SK-N-SH treated with all-trans-retinoic acid at 6 μM for 48 hours (cell line): Measurements from ENCODE around the gene FASLG.

Source experiments
- ARNTL ChIP-seq: fragments of 450-650 bp; formaldehyde crosslinking; IDR thresholded peaks from 2 replicates; pipeline ENCODE4 v1.5.0; 2020; ENCODE audit warnings: low read depth, mild to moderate bottlenecking, moderate library complexity, borderline replicate concordance
- ESRRG ChIP-seq: fragments of 250-450 bp; sonication (Bioruptor Pico); IDR thresholded peaks from 2 replicates; pipeline ENCODE4 v1.6.1; 2021; ENCODE audit warnings: mild to moderate bottlenecking
- ISL1 ChIP-seq: fragments of 250-450 bp; sonication (Bioruptor Pico); IDR thresholded peaks from 2 replicates; pipeline ENCODE4 v2.1.2; 2022; ENCODE audit warnings: mild to moderate bottlenecking, moderate library complexity
- OSR1 ChIP-seq: fragments of 250-450 bp; sonication (Bioruptor Pico); IDR thresholded peaks from 2 replicates; pipeline ENCODE4 v1.8.0; 2022; ENCODE audit warnings: moderate library complexity, mild to moderate bottlenecking, inconsistent platforms
- PATZ1 ChIP-seq: fragments of 250-450 bp; sonication (Bioruptor Pico); IDR thresholded peaks from 2 replicates; pipeline ENCODE4 v1.8.0; 2020; ENCODE audit warnings: mild to moderate bottlenecking, moderate library complexity, borderline replicate concordance
- PPARA ChIP-seq: fragments of 250-450 bp; sonication (Bioruptor Pico); IDR thresholded peaks from 2 replicates; pipeline ENCODE4 v1.5.0; 2020; ENCODE audit warnings: mild to moderate bottlenecking, borderline replicate concordance
- RARB ChIP-seq: fragments of 250-450 bp; sonication (Bioruptor Pico); IDR thresholded peaks from 2 replicates; pipeline ENCODE4 v1.8.0; 2021; ENCODE audit warnings: mild to moderate bottlenecking, moderate library complexity
- TCF4 ChIP-seq: fragments of 250-450 bp; sonication (Bioruptor Pico); IDR thresholded peaks from 2 replicates; pipeline ENCODE4 v1.8.0; 2021; ENCODE audit warnings: mild to moderate bottlenecking, moderate library complexity, borderline replicate concordance
- TOX ChIP-seq: fragments of 250-450 bp; sonication (Bioruptor Pico); IDR thresholded peaks from 2 replicates; pipeline ENCODE4 v1.8.0; 2021; ENCODE audit warnings: mild to moderate bottlenecking, moderate library complexity, borderline replicate concordance
- TSHZ2 ChIP-seq: fragments of 250-450 bp; sonication (Bioruptor Pico); IDR thresholded peaks from 2 replicates; pipeline ENCODE4 v1.5.0; 2020; ENCODE audit warnings: mild to moderate bottlenecking, moderate library complexity
- ZC3H10 ChIP-seq: fragments of 250-450 bp; sonication (Bioruptor Pico); IDR thresholded peaks from 2 replicates; pipeline ENCODE4 v1.5.1; 2021; ENCODE audit warnings: mild to moderate bottlenecking, moderate library complexity
- ZNF8 ChIP-seq: fragments of 450-650 bp; formaldehyde crosslinking; IDR thresholded peaks from 2 replicates; pipeline ENCODE4 v1.5.0; 2020; ENCODE audit warnings: mild to moderate bottlenecking, moderate library complexity
- TF ChIP-seq, protein P1 (sequence below): fragments of 250-450 bp; sonication (Bioruptor Pico); IDR thresholded peaks from 2 replicates; pipeline ENCODE4 v1.5.1; 2020; ENCODE audit warnings: low read depth, mild to moderate bottlenecking, moderate library complexity

GRCh38 chr1:172657586-172657985 lies 1.3 kb upstream of the FASLG start:
- TF ChIP-seq TOX (CRISPR knock-in tag) (no peak), RARB (CRISPR knock-in tag) (no peak), ZC3H10 (CRISPR knock-in tag) (no peak), OSR1 (CRISPR knock-in tag) (no peak), TSHZ2 (CRISPR knock-in tag) (no peak), ARNTL (no peak), ISL1 (CRISPR knock-in tag) (no peak), PATZ1 (CRISPR knock-in tag) (no peak), PPARA (CRISPR knock-in tag) (no peak), ESRRG (no peak), ZNF8 (no peak), TCF4 (CRISPR knock-in tag) (no peak)
- TF ChIP-seq, protein P1, sequence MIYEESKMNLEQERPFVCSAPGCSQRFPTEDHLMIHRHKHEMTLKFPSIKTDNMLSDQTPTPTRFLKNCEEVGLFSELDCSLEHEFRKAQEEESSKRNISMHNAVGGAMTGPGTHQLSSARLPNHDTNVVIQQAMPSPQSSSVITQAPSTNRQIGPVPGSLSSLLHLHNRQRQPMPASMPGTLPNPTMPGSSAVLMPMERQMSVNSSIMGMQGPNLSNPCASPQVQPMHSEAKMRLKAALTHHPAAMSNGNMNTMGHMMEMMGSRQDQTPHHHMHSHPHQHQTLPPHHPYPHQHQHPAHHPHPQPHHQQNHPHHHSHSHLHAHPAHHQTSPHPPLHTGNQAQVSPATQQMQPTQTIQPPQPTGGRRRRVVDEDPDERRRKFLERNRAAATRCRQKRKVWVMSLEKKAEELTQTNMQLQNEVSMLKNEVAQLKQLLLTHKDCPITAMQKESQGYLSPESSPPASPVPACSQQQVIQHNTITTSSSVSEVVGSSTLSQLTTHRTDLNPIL = no peak
